PFSK-1 (cell line): ENCODE measurements around the gene MICU1.

Experiments
- FOXP2 ChIP-seq: optimal IDR thresholded peaks from 2 replicates; pipeline ENCODE3; 2011; ENCODE audit warnings: borderline replicate concordance, control low read depth, inconsistent platforms; ENCODE audit not compliant: insufficient read depth; ENCODE audit errors: extremely low read length, extremely low read depth
- POLR2AphosphoS5 ChIP-seq: IDR thresholded peaks from 2 replicates; pipeline ENCODE4 v1.6.1; 2012; ENCODE audit warnings: low read depth, mild to moderate bottlenecking, control low read depth, low read length, moderate library complexity
- TF ChIP-seq, protein P1 (sequence below), 2 experiments: IDR thresholded peaks; 2 replicates each; pipeline versions ENCODE4 v1.6.1 to v1.8.0; 2011 to 2012; ENCODE audit warnings: low read depth in 2 of 2, low read length in 2 of 2, control low read depth in 1 of 2, inconsistent platforms in 1 of 2, mild to moderate bottlenecking in 1 of 2, moderate library complexity in 1 of 2; ENCODE audit not compliant: insufficient read depth in 1 of 2

DNA sequence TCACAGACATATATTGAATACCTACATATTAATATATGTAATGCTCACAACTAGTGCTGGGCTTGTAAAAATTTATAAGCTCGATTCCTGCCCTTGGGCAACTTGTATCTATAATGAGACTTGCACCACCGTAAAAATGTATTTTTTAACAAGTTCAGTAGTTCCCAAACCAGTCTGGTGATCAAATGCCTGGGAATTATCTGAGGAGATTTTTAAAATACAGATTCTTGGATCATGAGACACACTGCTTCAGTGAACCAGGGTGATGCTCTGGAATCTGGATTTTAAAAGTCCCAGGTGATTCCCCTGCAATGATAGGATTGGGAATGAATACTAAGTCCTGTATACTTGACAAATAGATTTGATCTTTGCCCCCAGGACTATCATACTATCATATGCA, 4.3 kb upstream of the MICU1 start:
- TF ChIP-seq POLR2AphosphoS5, result no peak
- TF ChIP-seq, protein P1, sequence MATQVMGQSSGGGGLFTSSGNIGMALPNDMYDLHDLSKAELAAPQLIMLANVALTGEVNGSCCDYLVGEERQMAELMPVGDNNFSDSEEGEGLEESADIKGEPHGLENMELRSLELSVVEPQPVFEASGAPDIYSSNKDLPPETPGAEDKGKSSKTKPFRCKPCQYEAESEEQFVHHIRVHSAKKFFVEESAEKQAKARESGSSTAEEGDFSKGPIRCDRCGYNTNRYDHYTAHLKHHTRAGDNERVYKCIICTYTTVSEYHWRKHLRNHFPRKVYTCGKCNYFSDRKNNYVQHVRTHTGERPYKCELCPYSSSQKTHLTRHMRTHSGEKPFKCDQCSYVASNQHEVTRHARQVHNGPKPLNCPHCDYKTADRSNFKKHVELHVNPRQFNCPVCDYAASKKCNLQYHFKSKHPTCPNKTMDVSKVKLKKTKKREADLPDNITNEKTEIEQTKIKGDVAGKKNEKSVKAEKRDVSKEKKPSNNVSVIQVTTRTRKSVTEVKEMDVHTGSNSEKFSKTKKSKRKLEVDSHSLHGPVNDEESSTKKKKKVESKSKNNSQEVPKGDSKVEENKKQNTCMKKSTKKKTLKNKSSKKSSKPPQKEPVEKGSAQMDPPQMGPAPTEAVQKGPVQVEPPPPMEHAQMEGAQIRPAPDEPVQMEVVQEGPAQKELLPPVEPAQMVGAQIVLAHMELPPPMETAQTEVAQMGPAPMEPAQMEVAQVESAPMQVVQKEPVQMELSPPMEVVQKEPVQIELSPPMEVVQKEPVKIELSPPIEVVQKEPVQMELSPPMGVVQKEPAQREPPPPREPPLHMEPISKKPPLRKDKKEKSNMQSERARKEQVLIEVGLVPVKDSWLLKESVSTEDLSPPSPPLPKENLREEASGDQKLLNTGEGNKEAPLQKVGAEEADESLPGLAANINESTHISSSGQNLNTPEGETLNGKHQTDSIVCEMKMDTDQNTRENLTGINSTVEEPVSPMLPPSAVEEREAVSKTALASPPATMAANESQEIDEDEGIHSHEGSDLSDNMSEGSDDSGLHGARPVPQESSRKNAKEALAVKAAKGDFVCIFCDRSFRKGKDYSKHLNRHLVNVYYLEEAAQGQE (IDR thresholded peaks at IDR 0.05; ENCODE audit: insufficient read depth in 1 of 2, low read depth in 2 of 2, low read length in 2 of 2), result no peak
- no peak for TF ChIP-seq FOXP2
